ENCODE results near the gene TNXB.
A peak's percentile ranks its signal among the peaks of the same experiment; 100 is the strongest.

The TNXB gene

DNA sequence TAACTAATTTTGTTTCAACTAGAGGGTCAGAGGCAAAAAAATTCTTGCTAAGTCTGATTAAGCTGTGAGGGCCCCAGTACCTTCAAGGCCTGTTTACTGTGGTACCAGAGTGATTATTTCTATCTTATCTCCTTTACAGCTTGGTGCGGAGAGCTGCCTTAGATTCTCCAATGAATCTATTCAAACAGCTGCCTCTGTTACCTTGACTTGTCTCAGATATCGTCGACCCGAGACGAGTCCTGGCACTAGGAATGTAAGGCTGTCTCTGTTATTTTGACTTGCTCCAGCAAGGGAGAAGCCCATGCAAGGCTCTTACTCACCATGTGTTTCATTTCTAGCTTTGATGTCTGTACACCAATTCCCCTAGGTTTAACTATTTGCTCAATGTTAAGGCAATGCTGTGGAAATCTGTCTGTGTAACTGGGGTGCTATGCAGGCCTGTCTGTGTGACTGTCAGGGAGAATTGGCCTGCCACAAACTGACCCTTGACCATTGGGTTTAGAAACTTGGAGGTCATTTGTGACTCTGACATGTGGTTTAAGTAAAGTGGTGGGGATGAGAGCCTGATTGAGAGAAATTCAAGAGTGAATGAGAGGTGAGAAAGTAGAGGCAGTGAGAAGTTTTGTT, 31.4 kb upstream of the TNXB start:
- DNase-seq (ENCODE audit: low read depth in 1 of 2, low spot score in 1 of 2): no peak

DNA sequence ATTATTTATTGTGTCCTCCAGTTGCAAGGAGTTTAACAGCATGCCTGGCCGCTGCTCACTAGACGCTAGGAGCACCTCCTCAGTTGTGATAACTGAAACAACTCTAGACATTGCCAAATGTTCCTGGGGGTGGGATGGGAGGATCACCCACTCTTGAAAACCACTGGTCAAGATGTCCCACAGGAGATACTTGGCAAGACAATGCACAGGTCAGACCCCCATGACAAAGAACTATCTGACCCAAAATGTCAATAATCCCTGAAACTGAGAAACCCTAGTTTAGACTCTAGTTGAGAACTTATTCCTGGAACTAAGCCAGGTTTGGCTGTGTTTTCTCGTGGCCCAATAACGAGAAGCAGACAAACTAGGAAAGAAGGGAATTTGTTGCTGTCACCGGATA, 30.5 kb upstream of the TNXB start:
- no peak for DNase-seq (ENCODE audit: low read depth in 1 of 2, low spot score in 1 of 2)

DNA sequence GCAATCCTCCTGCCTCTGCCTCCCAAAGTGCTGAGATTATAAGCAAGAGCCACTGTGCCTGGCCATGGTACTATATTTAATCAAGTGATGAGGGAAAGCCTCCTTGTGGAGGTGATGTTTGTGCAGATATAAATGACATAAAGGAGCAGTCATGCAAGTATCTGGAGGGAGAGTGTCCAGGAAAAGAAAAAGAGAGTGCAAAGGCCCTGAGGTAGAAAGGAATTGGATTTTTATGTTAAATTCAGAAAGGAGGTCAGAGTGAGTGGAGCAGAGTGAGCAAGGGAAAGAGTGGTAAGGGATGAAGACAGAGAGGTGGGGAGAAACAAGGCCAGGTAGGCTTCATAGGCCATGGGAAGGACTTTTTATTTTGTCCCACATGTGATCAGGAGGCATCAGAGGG, 28.3 kb upstream of the TNXB start:
- no peak for DNase-seq (ENCODE audit: low read depth in 1 of 2, low spot score in 1 of 2)

DNA sequence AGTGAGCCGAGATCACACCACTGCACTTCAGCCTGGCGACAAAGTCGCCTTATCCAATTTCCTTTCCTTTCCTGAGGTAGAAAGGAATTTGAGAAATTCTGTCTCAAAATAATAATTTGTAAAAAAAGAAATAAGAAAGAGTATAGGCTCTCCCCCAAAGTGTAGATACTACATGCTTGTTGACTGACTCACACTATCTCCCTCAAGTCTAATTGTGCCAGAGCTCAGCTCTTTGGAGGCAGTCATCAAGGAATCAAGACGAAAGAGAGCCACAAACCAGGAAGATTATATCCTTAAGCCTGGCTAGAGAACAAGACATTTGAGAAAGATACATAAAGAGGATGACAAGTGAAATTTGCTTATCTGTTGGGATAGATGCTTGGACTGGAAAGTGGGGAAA, 24.6 kb upstream of the TNXB start:
- no peak for DNase-seq (ENCODE audit: low read depth in 1 of 2, low spot score in 1 of 2)

DNA sequence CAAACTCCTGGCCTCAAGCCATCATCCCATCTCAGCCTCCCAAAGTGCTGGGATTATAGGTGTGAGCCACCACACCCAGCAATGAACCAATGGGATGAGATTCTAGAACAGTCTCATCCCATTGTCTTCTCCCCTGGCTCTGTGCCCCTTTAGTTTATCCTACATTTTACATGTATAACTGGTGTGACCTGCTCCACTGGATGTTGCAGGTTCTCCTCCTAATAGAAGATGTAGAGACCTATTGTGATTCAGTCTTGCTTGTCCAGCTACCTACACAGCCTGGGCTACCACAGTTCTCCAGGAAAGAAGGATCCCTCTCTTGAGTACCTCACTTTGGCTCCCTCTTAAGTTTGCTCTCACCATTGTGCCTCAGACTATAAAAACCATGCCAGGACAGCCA, 23.0 kb upstream of the TNXB start:
- no peak for DNase-seq (ENCODE audit: low read depth in 1 of 2, low spot score in 1 of 2)

DNA sequence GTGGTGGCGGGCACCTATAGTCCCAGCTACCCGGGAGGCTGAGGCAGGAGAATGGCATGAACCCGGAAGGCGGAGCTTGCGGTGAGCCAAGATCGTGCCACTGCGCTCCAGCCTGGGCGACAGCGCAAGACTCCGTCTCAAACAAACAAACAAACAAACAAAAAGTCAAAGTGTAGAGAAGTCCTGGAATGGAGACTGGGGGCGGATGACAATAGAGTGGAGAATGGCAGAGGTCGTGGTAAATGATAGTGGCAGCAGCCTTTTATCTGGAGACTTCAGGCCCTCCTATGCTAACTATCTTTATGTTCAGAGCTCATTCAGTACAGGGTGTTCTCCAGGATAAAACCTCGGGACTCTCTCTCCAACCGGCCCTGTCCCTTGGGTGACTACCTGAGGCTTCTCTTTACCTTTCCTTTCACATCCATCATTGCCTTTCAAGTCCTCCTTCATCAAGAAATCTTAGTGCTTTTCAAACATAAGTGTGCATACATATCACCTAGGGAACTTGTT, 22.4 kb upstream of the TNXB start:
- DNase-seq (ENCODE audit: low read depth in 1 of 2, low spot score in 1 of 2): no peak

DNA sequence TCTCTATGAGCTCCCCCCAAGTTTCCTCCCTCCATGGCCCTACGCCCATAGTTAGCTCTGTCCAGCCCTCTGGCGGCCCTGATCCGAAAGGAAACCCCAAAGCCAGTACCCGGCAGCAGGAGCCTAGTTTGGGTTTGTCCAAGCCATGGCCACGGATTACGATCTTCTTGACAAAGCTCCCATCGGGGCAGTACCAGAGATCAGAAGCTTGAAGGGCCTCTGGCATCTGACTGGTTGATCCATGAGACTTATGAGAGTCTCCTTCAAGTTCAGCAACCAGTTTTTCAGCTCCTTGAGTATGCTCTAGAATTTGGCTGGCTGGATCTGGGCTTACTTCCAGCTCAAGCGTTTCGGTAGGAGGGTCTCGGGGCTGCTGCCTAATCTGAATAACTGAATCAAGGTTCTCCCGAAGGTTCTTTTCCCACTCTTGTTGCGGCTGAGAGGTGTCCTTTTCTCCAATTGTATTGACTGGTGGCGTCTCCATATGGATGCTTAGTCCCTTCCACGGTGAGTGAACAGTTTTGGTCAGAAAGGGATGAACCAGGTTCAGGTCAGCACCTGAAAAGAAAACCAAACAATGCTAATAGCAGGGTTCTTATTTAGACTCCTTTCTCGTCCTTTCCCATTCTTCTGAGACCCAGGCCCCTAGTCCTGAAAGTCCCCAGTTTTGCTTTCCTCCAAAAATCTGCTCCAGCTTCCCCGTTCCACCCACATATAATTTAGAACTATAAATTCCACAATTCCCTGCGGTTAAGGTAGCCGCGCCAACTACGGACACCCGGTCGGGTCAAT, 20.4 kb upstream of the TNXB start:
- no peak for DNase-seq (ENCODE audit: low read depth in 1 of 2, low spot score in 1 of 2)

DNA sequence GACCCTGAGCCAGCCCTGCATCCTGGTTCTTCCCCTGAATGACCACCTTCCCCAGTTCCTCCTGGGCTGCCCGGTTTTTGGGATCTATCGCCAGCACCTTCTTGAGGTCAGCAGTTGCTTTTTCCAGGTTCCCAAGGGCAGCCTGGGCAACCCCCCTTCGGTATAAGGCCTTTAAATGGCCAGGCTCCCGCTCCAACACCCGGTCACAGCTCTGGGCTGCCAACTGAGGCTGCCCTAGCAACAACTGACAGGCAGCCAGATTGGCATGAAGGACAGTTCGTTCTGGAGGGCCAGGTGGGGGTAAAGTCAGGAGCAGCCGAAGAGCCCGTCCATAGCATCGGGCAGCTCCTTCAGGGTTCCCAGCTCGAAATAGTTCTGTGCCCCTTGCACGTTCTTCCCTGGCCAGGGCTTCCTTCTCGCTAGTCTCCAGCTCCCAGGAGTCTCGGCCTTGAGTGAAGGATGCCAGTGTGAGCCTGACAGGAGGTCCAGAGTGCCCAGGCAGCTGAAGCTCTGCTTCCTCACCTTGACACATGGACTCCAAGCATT, 19.7 kb upstream of the TNXB start:
- DNase-seq (ENCODE audit: low read depth in 1 of 2, low spot score in 1 of 2): no peak

DNA sequence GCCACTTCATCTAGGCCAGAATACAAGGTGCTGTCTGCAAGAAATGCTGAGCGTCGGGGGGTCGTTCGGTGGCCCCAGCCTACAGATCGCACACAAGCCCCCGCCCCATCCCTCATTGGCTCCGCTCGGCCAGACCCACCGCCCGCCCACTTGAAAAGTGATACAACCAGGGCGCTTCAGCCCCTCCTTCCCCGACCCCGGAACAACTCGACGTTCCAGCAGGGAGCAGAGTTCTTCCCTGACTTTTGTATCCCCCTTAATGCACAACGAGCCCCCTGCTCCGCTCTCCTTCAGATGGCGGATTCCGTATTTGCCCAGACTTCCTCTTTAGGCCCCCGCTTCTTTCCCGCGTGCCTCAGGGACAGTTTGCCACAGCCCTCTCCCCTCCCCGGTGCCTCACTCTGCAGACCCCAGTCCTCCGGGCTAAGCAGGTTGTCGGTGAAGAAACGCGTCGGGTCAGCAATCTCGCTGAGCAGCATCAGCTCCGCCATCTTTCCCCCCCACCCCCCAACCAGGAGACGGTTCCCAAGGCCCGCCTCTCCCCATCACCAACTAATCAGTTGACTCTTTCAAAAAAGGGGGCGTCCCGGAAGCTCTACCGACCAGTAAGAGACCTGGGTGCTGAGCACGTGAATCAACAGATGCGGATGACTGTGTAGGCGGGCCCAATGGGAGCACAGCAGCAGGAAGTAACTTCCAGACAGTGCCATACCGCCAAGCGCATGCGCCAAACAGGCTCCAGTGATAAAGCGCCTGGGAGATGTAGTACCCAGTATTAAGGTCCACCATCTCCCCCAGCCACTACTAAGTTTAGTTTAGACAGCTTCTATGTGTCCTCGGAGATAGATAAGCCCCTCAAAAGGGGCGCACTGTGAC, 18.8 kb upstream of the TNXB start, which contains the start of gene ATF6B:
ATF6B (minus strand) TSS at position 530 of the 876 bp plus-strand sequence; CDS start at position 491, 39 bp downstream.
- DNase-seq (ENCODE audit: low read depth in 1 of 2, low spot score in 1 of 2): peak; percentile 86 to 92

DNA sequence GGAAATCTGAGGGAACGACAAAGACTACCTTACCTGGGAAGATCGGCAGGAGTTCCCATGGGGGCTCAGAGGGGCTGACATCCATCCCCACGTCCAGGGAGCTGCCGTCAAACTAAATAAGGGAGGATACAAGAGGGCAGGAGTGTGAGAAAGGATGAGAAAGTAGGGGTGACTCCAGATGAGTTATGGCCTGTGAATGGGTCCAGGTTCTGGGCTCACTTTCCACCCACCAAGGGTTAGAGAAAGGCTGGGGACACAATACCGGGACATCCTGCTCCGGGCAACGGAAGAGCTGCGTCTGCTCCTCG, 18.2 kb upstream of the TNXB start:
- no peak for DNase-seq (ENCODE audit: low read depth in 1 of 2, low spot score in 1 of 2)

DNA sequence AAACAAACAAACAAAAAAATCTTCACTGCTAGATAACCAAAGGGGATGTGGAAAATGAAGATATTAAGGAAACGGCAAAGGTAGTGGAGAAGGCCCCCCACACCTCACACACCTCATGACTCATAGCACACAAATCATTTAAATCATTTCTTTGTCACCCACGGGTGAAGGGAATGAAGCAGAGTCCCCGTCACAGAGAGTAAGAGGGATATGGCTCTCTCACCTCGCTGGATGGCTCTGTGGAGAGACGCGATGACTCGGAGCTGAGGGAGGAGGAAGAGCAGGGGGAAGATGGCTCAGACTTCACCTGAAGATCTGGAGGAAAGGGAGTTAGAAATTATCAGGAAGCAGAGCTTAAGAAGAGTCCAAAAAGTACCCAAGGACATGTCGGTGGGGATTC, 17.7 kb upstream of the TNXB start:
- no peak for DNase-seq (ENCODE audit: low read depth in 1 of 2, low spot score in 1 of 2)

DNA sequence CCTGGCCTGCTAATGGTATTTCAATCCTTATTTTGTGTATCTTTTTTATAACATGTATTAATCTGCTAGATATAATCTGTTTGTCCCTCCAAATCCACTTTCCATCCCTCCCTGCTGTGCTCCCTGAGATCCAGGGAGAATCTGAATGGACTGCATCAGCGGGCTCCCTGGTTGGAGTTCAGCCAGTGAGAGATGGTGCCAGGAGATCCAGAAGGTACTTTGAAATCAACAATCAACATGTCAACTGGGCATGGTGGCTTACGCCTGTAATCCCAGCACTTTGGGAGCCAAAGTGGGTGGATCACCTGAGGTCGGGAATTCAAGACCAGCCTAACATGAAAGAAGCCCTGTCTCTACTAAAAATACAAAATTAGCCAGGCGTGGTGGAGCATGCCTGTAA, 14.5 kb upstream of the TNXB start:
- no peak for DNase-seq (ENCODE audit: low read depth in 1 of 2, low spot score in 1 of 2)

DNA sequence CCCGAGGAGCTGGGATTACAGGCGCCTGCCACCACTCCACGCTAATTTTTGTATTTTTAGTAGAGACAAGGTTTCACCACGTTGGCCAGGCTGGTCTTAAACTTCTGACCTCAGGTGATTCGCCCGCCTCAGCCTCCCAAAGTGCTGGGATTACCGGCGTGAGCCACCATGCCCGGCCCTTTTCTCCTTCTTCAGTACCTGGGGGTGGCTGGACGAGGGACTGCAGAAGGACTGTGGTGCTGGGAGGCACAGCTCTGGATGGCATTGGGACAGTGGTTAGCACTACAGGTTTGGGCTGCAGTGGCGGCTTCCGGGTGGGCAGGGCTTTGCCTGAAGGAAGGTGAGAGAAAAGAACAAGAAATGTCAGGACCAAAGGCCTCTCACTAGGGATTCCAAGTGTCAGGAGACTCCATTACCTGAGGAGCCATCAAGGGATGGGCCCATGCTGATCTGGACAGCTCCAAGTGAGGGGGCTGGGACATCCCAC, 11.5 kb upstream of the TNXB start:
- DNase-seq (ENCODE audit: low read depth in 1 of 2, low spot score in 1 of 2): no peak

DNA sequence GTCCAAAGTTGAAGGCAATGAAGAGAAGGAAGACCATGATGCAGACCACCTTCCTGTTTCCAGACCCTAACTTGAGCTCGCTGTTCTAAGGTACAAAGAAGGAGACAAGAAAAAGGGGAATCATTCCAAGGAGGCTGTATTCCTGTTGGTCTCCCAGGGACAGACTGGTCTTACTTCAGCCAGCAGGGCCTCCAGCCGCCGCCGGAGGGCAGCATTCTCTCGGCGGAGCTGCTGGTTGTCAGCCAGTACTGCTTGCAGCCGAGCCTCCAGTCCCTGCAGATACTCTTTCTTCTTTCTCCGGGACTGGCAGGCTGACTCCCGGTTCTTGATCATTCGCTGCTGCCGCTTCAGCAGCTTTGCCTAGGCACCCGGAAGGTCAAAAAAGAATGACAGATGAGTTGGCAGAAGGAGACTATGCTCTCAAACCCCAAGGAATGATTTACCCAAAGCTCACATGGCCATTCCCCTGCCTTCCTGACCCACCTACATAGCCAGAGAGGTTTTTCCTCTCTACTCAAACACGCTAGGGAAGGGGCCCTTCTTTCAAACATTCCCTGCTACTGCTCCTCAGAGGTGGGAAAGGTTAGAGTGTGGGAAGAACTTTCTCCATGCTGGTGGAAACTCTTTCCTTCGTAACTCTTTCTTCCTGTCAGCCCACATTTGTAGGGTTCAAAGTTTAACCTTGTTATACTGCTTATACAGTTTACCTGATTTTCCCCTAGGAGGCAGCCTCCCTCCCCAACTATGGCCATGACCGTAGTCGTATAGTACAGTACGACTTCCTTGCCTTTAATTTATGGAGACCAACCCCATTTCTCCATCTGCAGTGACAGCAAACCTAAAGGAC, 9.9 kb upstream of the TNXB start:
- DNase-seq (ENCODE audit: low read depth in 1 of 2, low spot score in 1 of 2): peak; percentile 32 to 51

DNA sequence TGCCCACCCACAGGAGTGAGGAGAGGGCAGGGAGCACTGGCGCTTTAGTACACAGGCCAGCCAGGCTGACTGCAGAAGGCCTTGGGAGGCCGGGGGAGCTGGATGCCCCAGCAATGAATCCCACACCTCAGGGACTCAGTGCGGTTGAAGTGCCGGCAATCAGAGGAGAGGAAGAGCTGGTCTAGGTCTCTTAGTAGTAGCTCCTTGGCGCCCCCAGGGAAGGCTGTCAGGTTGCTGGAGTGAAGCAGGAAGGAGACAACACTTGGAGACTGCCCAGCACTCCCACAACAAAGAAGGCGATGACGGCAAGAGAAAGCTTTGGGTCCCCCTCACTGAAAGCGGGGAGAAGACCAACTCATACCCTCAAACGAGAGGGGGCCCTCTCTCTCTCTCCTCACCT, 8.3 kb upstream of the TNXB start:
- DNase-seq (ENCODE audit: low read depth in 1 of 2, low spot score in 1 of 2): no peak

DNA sequence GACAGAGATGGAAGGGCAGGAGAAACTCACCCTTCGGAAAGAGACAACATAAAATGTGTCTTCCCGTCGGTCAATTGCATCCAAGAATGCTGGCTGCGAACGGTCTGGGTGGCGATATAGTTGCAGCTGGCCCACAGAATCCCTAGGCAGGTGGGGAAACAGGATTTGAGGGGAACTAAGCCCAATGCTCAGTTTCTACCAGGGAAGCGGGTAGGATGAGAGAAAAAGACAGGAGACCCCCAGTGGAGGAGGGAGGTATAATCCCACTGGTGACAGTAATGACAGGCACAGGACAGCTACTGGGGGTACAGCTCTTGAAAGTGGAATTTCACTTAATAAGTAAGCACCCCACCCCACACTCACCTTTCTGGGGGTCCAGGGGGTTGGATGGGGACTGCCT, 7.5 kb upstream of the TNXB start:
- no peak for DNase-seq (ENCODE audit: low read depth in 1 of 2, low spot score in 1 of 2)

DNA sequence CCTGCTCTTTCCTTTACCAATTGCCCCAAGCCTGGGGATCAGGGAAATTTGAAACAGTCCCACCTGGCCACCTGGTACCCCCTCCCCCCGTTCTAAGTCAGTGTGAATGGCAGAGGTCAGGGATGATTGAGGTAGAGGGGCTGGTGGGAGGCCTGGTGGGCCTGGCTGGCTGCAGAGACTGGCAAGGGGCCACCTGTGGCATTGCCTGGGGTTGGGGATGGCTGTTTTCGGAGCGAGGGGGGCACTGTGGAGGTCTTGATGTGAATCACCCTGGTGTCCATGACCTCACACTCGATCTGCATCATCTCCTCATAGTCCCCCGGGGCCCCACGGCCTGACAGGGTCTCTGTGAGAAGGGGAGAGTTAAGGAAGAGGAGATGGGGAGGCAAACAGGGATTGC, 6.5 kb upstream of the TNXB start:
- DNase-seq (ENCODE audit: low read depth in 1 of 2, low spot score in 1 of 2): no peak

DNA sequence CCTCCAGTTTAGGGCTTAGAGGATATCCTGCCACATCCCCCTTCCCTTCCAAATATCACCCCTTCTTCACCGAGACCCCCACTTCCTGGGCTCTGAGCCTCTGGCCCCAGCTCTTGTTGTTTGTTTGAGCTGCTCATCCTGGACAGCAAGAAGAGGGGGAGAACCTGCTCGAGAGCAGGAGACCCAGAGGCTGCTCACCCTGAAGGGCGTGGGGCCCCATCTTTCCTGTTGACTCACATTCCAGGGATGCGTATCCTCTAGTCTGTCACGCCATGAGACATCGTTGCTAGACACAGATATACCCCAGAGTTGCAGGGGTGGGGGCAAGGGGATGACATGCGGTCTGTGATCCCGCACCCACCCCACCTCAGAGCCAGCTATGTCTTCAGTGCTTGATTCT, 5.7 kb upstream of the TNXB start:
- no peak for DNase-seq (ENCODE audit: low read depth in 1 of 2, low spot score in 1 of 2)

DNA sequence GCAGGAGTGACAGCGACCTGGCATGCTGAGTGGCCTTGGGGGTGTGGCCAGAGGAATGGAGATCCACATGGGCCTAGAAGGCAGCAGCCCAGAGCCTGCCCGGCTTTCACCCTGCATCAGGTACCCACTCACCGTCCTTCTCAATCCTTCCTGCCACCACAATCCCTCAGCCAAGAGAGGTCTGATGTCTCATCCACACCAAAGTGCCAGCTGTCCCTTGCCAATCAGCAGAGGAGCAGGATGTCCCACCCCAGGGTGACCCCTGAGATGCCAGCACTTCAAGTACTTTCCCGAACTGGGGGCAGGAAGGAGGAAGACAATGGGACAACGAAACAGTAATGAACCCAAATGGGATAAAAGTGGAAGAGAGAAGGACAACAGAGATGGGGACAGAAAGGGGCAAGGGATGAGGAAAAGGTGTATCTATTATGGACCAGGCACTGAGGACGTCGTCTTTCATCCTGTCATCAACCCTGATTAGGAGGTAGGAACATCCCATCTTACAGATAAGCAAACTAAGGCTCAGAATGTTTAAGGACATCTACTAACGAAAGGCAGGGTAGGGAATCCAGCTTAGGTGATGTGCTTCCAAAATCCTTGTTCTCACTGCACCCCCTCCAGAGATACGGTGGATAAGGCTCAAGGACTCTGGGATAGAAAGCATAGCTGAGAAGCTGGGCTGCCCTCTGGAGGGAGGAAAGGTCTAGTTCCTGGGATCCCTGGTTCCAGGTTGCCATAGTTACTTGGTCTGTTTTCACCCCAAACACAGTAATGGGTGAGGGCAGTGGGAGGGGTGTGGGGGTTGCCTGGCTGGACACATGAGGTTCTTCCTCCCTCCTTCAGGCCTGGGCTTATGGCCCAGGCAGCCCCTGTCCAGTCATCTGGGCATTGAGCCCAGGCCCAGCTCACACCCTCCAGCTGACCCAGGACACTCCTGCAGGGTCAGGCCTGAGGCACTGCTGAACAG, 4.5 kb upstream of the TNXB start:
- no peak for DNase-seq (ENCODE audit: low read depth in 1 of 2, low spot score in 1 of 2)

Measured in stimulated activated CD4-positive, alpha-beta T cell treated with anti-CD3 and anti-CD28 coated beads, Interleukin-15, amount 100 ng/mL, for 1 hour (primary cell).